Kidney tubule cell (primary cell): ENCODE data around the gene AVEN.
"Not testable (repeated sequence)": the region's sequence is repeated elsewhere in the genome, so short reads cannot be mapped to it uniquely, and the experiment has no call there.

Source experiments
- DNase-seq: peaks from one replicate; pipeline ENCODE4 v3.0.0-alpha.2; 2018; ENCODE audit warnings: low spot score

Gene AVEN

GRCh38 chr15:34038871-34039789, at the start of gene AVEN:
TSS of gene AVEN (minus strand) at chr15:34039204. CDS start at chr15:34039046, 158 bp downstream.
- DNase-seq = peak; percentile 61

GRCh38 chr15:34085746-34086145, 46.7 kb upstream of the AVEN start:
- DNase-seq = no peak

GRCh38 chr15:34084086-34084485, 45.1 kb upstream of the AVEN start:
- no peak for DNase-seq

- DNase-seq = no peak
Observed at GRCh38 chr15:34079904-34080303, 40.9 kb upstream of the AVEN start.

GRCh38 chr15:34078900-34079299, 39.9 kb upstream of the AVEN start:
- DNase-seq = no peak

- no peak for DNase-seq
Observed at GRCh38 chr15:34076785-34077184, 37.8 kb upstream of the AVEN start.

GRCh38 chr15:34070003-34070402, 31.0 kb upstream of the AVEN start:
- DNase-seq = no peak

- DNase-seq = no peak
Observed at GRCh38 chr15:34065941-34066340, 26.9 kb upstream of the AVEN start.

- no peak for DNase-seq
Observed at GRCh38 chr15:34065261-34065660, 26.3 kb upstream of the AVEN start.

GRCh38 chr15:34064438-34064837, 25.4 kb upstream of the AVEN start:
- DNase-seq = no peak

- no peak for DNase-seq
Observed at GRCh38 chr15:34059946-34060345, 20.9 kb upstream of the AVEN start.

GRCh38 chr15:34059476-34059875, 20.5 kb upstream of the AVEN start:
- no peak for DNase-seq

GRCh38 chr15:34056911-34057310, 17.9 kb upstream of the AVEN start:
- no peak for DNase-seq

- peak; percentile 74 for DNase-seq
Observed at GRCh38 chr15:34055868-34056595, 17.0 kb upstream of the AVEN start.

- no peak for DNase-seq
Observed at GRCh38 chr15:34054081-34054707, 15.2 kb upstream of the AVEN start.

GRCh38 chr15:34050385-34050784, 11.4 kb upstream of the AVEN start:
- DNase-seq = not testable (repeated sequence)

- peak; percentile 83 for DNase-seq
Observed at GRCh38 chr15:34049112-34049511, 10.1 kb upstream of the AVEN start.

GRCh38 chr15:34047893-34048775, 9.1 kb upstream of the AVEN start:
- DNase-seq = peak; percentile 30

GRCh38 chr15:34046471-34047145, 7.6 kb upstream of the AVEN start:
- no peak for DNase-seq

- DNase-seq = no peak
Observed at GRCh38 chr15:34043813-34044212, 4.8 kb upstream of the AVEN start.

- no peak for DNase-seq
Observed at GRCh38 chr15:34043391-34043790, 4.4 kb upstream of the AVEN start.
